HG03460 (cell line): ENCODE data around the gene ADAMTS8.

Experiments used
- ATAC-seq: cut with Tn5 transposase; IDR thresholded peaks from one replicate; pipeline ENCODE4 v1.9.1; 2021; ENCODE audit not compliant: unreplicated experiment

Gene ADAMTS8

GRCh38 chr11:130421199-130421585 lies 7.2 kb downstream of the ADAMTS8 start:
- no peak for ATAC-seq

GRCh38 chr11:130420478-130421198 lies 7.8 kb downstream of the ADAMTS8 start:
- no peak for ATAC-seq

GRCh38 chr11:130418756-130419155 lies 9.7 kb downstream of the ADAMTS8 start:
- ATAC-seq, result no peak

- no peak for ATAC-seq
These were observed 10.2 kb downstream of the ADAMTS8 start for GRCh38 chr11:130418210-130418609.

GRCh38 chr11:130416906-130417305 lies 11.5 kb downstream of the ADAMTS8 start:
- ATAC-seq, result no peak

GRCh38 chr11:130416530-130416882 lies 11.9 kb downstream of the ADAMTS8 start:
- ATAC-seq, result no peak

- no peak for ATAC-seq
These were observed 12.5 kb downstream of the ADAMTS8 start for GRCh38 chr11:130415731-130416529.

GRCh38 chr11:130414107-130415080 lies 14.0 kb downstream of the ADAMTS8 start:
- no peak for ATAC-seq

- no peak for ATAC-seq
These were observed 14.9 kb downstream of the ADAMTS8 start for GRCh38 chr11:130413405-130414106.

GRCh38 chr11:130411223-130411622 lies 17.2 kb downstream of the ADAMTS8 start:
- ATAC-seq, result no peak

- no peak for ATAC-seq
These were observed 18.6 kb downstream of the ADAMTS8 start for GRCh38 chr11:130409594-130410388.

GRCh38 chr11:130408901-130409300 lies 19.5 kb downstream of the ADAMTS8 start:
- no peak for ATAC-seq

GRCh38 chr11:130408401-130408890 lies 20.0 kb downstream of the ADAMTS8 start:
- ATAC-seq, result no peak

GRCh38 chr11:130407978-130408377 lies 20.4 kb downstream of the ADAMTS8 start:
- no peak for ATAC-seq

- ATAC-seq, result no peak
These were observed 23.0 kb downstream of the ADAMTS8 start for GRCh38 chr11:130405428-130405827.

GRCh38 chr11:130404727-130405126 lies 23.7 kb downstream of the ADAMTS8 start:
- ATAC-seq, result no peak

GRCh38 chr11:130403967-130404366 lies 24.4 kb downstream of the ADAMTS8 start:
- ATAC-seq, result no peak

- ATAC-seq, result no peak
These were observed 25.1 kb downstream of the ADAMTS8 start for GRCh38 chr11:130403271-130403804.

GRCh38 chr11:130402570-130402969 lies 25.8 kb downstream of the ADAMTS8 start:
- ATAC-seq, result no peak
